NCI-H1436 treated with DMSO at 0.1 percent for 48 hours (cell line): ENCODE measurements around the gene CSNK1G3.
"Not testable (repeated sequence)": the region's sequence is repeated elsewhere in the genome, so short reads cannot be mapped to it uniquely, and the experiment has no call there.

Experiments used
- DNase-seq: peaks from one replicate; lab custom pipeline; 2025; lab: John Stamatoyannopoulos, UW

The CSNK1G3 gene

DNA sequence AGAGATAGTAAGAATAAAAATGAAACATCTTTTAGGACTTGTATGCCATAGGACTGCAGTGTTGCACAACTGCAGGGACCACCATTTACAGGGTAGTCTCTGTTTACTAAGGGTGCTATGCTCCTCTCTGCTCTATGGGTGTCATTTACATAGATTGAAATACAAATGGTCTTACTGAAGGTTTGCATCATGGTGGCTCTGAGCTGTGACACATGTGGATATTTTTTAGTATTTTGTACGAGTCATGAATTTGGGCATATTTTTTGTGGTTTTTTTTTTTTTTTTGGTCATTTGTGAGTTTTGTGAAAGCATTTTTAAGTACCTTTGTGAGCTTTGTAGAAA, 47.4 kb downstream of the CSNK1G3 start:
- DNase-seq = no peak

DNA sequence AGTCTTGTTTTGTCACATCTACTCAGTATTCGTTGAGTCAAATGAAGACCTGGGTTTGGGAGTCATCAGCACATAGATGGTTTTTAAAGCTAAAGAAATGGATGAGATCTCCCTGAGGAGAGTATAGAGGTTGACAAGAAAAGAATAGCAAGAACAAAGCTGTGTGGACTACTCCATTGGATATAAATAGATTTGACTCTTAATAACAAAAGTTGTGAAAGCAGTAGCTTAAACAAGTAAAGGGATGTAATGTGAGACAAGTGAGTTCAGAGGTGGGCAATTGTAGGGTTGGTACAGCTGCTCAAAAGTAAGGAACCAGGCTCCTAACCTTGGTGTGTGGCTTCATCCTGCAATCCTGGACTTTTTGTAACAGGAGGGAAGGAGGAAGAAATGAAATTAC, 49.3 kb downstream of the CSNK1G3 start:
- DNase-seq = no peak

DNA sequence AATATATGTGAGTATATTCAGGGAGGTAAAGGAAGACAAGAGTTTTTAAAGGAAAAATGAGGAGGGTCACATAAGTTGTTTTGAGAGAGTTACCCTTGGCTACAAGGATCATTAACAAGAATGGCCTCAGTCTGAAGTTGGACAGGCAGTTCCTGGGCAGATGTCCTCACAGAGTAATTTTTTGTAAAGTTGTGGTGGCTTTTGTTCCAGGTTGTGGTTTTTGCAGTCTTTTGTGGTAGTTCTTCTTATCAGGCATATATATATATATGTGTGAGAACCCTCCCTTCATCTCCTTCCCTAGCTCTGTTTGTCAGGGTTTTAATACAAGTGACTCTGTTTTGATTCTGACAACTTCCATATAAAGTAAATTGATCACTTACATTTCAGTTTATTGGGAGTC, 60.0 kb downstream of the CSNK1G3 start:
- DNase-seq = no peak

DNA sequence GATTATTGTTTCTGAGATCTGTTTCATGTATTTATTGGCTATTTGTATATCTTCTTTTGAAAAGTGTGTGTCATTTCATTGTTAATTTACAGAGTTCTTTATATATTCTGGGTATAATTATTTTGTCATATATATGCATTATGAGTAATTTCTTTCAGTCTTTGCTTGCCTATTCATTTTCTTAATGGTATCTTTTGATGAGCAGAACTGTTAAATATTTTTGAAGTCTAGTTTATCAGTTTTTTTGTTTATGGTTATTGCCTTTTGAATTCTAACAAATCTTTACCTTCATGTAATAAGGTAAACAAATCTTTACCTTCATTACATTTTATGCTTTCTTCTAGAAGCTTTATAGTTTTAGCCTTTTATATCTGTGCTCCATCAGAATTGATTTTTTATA, 66.4 kb downstream of the CSNK1G3 start:
- DNase-seq = no peak

DNA sequence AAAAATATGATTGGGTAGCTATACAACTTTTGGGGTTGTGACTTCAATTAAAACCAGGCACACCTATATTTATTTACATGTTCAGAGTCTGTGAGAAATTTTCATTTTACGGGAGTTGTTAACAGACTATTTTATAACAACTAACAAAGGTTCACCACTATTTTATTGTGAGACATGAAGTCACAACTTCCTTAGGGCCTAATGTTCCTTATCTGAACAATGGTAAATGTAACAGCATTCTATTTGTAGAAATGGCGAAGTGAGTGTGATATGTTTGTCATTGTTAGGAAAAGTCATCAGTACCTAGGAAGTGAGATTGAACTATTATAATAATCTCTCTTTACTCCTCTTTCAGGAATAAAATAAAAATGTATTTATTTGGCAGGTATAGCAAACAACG, 67.4 kb downstream of the CSNK1G3 start:
- DNase-seq = no peak

DNA sequence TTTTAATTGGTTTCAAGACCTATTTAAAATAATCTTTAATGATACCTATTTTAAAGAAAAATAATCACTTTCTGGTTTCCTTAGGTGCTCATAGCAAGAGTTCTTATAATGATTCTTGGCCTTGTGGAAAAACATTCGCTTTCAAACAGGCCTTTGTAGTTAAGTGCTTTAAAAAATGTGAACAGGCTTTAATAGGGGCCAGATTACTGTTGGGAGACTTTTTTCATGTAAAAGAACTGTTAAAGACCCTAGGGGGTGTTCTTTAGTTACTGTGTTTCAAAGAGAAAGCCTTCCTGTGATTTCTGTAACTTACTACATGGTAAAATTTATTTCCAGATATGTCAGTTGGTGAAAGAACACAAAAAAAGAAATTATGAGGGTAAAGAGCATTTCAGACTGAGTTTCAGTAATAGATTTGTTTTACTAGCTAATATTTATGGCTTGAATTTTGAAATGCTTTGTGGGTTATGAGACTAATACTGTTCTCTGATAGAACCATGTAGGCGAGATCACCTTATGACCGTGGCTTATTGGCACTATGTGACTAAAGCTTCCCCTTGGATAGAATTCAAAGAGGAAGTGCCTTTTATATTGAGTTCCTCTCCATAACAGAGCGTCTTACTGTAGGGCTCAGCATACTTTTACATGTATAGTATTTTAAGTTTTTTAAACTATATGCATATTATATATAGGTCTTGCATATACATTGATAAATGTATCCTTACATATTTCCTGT, 70.7 kb downstream of the CSNK1G3 start:
- no peak for DNase-seq

DNA sequence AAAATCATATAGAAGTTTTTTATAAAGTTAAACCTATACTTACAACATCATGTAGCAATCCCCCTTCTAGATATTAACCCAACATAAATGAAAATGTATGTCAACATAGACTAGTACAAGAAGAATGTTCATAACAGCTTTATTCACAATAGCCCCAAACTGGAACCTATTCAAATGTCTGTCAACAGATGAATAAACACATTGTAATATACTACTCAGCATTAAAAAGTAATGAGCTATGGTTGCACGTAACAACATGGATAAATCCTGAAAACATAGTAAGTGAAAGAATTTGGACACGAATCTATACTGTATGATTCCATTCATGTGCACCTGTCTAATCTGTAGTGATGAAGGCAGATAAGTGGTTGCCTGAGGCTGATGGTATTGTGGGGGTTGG, 73.9 kb downstream of the CSNK1G3 start:
- no peak for DNase-seq

DNA sequence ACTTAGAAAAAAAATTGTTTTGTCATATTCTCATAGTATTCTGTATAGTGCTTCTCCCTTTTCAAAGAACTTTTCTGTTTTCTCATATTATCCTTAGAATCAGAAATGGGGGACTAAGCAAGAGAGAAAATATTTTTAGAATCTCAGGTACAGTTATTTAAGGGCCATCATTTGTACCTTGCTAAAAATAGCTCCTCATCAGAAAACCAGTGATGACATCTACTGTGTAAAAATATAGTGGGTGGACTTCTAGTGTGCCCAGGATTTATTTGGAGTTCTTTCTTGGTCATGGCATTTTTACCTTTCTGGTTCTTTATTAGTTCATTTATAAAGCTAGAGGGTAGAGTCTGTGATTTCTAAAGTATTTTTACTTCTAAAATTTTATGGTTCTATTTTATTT, 82.5 kb downstream of the CSNK1G3 start:
- no peak for DNase-seq

DNA sequence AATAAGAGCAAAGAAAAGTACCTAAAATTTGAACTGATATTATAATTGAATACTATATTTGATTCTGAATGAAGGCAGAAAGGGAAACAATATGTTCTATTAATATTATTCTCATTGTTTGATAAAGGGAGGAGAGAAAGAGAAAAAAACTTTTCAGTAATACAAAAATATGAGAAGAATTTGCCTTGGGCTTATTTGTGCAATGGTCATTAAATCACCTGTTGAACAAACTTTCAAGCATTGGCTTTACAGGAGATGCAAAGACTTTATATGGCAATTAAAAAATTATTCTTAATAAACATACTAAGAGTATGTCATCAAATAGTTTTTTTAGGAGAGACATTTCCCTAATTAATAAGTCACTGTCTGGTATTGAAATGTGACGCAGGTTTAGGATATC, 85.0 kb downstream of the CSNK1G3 start:
- no peak for DNase-seq

DNA sequence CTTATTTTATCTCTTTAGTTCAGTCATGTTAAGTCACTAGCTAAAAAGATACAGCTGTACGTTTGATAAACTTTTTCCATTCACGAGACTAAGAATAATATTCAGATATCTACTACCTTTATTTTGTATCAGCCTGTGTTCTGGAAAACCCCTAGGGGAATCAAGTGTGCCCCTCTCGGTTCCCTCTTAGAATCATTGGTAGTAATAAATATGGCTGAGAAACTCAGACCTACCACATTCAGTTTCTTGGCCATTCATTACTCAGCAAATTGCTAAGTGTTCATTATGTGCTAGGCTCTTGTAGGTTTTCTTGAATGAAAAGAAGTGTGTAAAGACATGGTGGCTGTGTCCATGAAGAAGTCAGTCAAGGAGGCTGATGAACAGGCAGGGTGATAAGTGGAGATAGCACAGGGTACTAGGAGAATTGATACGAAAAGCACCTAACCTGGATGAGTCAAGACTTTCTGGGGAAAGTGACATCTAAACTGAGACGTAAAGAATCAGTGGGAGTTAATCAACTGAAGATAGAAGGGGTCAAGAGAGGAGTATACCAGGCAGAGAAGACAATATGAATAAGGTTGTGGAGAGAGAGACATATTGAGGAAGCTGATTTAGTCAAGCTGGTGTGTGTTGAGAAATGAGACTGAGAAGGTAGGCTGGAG, 86.2 kb downstream of the CSNK1G3 start:
- no peak for DNase-seq

DNA sequence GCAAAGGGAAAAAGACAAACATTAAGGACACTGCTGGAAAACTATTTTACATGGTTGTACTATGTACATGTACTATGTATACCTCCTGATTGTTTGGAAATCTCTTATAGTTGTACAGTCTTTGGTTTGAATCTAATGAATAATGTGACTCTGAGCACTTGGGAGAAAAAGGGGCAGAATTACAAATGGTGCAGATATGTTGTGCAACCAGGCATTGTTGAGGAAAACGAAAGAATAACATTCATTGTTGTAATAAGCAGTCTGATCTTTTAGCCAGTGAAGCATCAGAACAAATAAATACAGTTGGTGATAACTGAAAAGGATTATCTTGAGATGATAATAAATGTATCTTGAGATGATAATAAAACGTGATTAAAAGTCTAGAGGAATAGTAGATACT, 87.2 kb downstream of the CSNK1G3 start:
- DNase-seq = no peak

DNA sequence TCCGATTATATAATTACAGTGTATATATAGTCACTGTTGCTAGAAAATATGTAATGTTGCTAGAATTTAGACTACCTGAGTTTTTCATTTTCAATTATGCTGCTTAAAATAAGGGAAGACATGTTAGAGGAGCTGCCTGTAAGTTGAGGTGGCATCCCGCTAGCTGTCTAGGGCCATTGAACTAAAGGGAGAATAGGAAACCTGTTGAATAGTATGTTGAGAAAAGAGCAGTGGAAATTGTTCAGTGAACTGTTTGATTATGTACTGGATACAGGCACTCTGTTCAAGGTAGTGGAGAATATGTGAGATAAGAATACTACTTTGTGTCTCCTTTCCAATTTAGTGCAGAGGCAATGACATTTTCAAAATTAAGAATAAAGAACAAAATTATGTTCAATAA, 89.6 kb downstream of the CSNK1G3 start:
- no peak for DNase-seq

DNA sequence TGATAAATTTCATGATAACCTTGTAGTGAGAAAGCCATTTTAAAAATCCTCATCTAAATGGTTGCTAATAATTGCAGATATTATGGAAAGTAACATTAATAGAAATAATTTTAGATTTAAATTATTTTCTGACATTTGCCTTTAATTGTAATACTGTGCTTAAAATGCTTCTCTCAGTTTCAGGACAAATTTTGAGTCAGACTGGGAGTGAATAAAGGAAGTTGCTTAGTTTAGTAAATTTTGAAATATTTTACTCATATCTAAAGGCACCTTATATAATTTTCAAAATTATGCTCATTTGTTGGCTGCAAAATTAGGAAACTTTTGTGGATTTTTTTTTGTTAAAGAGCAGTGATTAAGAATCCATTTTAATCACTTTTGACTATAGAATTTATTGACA, 93.8 kb downstream of the CSNK1G3 start:
- no peak for DNase-seq

DNA sequence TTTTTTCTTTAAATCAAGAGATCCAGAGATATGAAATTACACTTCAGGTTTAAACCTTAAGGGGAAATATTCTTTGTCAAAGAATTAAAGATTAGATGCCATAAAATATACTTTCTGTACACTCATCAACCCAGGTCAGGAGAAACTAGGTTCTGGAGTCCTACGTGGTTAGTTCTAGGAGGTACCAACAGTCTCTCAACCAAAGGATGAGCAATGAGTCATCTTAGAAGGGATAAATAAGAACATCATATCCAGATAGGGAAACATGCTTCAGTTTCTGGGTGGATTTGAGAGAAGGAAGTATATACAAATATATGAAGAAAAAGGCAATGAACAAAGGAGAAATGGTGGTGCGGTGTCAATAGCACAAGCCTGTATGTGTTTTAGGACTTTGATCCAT, 98.2 kb downstream of the CSNK1G3 start:
- DNase-seq = no peak

DNA sequence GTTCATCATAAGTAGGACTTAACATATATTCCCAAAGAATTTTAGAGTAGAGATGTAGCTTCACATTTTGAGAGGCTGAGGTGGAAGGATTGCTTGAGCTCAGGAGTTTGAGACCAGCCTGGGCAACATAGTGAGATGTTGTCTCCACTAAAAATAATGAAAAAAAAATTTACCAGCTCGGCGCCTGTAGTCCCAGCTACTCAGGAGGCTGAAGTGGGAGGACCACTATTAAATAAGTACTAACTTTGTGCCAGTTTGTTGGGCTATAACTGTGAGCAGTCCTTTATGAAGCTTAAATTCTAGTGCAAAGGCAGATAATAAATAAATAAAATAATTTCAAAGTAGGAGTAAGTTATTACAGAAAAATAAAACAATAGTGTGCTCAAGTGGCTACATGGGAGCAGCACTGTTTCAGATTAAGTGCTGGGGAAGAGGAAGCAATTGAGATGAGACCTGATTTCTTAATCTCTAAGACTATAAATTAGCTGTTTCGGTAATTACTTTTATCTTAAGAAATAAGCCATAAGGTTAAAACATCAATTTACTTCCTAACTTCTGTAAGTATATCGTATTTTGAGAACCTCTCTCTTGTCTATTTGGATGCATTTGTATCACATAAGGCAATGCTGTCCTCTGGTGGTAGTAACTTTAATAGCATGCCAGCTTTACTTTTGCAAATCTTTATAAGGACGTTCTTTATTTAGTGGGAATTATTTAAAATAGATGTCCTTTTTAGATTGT, 98.9 kb downstream of the CSNK1G3 start:
- peak; percentile 16 for DNase-seq

DNA sequence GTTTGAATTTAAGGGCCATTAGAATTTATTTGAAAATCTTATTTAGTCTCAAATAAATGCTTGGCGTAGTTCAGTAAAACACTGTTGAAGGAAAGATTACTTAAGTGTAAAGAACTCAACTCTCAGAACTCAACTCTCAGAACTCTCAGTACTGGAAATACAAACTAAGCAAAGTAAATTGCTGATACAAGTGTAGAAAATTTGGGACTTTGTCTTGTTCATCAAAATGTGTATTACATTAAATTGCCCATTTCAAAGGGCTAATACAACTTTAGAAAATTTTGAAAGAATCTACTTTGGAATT, 99.4 kb downstream of the CSNK1G3 start:
- DNase-seq = no peak

DNA sequence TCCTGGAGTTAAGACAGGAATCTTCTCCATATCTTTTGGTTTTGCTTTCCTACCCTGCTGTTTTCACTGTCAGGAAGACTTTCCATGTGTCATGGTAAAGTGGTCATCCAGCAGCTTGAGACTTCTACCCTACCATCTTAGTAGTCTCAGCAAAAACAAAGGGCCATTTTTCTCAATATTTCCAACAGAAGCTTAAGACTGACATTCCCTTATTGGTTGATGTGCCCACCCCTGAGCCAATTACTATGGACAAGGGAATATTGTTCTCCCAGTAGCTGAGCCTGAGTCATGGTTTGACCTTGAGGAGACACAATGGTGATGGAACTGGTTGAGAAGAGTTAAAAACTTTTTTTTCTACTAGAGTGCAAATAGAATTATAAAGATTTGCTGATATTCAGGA, 105.6 kb downstream of the CSNK1G3 start:
- DNase-seq = no peak

DNA sequence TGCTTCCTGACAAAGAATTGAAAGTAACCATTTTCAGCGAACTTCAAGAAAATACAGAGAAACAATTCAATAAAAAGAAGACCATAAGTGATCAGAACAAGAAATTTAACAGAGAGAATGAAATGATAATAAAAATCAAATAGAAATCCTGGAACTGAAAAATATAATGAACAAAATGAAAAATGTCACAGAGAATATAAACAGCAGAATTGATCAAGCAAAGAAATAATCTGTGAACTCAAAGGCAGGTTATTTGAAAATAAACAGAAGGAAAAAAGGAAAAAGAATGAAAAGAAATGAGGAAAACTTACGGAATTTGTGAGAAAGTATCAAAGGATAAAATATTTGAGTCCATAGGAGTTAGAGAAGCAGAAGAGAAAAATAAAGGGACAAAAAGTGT, 114.1 kb downstream of the CSNK1G3 start:
- no peak for DNase-seq

DNA sequence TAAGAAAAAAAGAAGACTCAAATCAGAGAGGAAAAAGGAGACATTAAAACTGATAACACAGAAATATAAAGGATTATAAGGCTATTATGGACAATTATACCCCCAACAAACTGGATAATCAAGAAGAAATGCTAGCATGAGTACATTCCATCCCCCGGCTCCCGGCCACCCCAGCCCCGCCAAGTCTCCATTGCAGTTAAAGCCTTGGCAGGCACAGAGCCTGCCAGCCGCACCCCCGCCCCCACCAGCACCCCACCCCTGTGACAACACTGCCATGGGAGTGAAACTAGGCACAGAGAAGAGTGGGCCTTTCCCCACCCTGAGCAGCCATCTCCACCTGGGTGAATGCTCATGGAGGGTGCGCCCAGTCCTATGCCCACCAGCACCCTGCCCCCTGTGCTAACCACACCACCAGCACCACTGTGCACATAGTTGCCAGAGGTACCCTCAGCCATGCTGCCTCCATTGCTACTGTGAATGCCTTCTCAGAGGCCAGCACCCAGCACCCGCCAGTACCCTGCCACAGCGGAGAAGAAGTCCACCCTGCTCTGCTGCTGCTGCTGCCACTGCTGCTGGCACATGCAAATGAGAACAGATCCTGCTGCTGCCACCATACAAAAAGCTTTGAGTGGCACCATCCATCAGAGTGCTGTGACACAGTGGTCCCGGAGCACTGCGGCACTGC, 117.0 kb downstream of the CSNK1G3 start:
- no peak for DNase-seq

DNA sequence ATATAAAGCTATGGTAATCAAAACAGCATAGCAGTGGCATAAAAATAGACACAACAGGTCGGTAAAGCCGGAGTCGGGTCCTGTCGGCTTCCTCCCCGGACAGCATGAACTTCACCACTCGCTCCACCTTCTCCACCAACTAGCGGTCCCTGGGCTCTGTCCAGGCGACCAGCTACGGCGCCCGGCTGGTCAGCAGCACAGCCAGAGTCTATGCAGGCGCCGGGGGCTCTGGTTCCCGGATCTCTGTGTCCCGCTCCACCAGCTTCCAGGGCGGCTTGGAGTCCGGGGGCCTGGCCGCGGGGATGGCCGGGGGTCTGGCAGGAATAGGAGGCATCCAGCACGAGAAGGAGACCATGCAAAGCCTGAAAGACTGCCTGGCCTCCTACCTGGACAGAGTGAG, 124.0 kb downstream of the CSNK1G3 start:
- no peak for DNase-seq

DNA sequence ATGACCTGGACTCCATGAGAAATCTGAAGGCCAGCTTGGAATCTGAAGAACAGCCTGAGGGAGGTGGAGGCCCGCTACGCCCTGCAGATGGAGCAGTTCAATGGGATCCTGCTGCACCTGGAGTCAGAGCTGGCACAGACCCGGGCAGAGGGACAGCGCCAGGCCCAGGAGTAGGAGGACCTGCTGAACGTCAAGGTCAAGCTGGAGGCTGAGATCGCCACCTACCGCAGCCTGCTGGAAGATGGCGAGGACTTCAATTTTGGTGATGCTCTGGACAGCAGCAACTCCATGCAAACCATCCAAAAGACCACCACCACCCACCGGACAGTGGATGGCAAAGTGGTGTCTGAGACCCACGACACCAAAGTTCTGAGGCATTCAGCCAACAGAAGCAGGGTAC, 125.1 kb downstream of the CSNK1G3 start:
- DNase-seq = not testable (repeated sequence)

DNA sequence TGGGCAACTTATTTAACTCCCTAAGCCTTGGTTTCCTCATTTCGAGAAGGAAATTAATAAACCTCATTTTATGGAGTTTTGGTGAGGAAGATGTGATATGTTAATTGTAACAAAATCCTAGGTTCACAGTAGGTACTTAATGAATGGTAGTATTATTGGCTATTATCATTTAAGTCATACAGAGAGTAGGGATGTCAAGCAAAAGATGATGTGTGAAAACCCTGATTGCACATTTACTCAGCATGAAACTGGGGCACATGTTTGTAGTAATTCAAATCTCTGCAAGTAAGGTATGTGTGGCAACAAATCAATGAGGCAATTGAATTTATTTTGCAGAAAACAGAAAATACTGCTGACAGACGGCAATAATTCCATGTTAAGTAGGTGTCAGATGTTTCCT, 127.3 kb downstream of the CSNK1G3 start:
- DNase-seq = no peak

DNA sequence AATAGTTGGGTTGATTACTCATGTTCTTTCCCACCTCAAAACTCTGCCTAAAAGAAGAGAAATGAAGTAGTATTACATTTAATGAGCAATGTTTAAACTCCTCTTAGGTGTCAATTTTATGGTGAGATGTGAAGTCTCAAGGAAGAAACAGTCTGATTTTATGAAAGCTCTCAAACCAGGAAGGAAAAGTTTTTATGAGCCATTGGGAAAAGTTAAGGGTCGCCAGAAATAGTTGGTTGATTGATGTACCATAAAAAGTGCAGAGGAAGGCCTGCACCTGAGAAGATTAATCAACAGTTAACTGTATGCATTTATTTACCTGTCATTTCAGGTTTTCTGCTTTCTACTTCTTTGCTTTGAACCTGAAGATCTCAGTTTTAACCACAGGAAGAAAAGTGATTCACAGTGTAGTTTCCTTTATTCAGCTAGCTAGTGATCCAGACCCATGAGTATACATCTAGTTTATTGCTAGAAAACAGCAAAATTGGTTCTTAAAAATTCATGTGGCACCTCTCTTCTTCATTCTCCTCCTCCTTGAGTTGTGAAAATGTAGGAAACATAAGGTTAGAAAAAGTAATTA, 133.1 kb downstream of the CSNK1G3 start:
- DNase-seq = no peak
